Tibial nerve (tissue), 4 donors: ENCODE results near the gene RALA.

Experiments used
- EP300 ChIP-seq, 2 donors: sonication (generic); formaldehyde crosslinking; IDR thresholded peaks; one replicate each; pipeline ENCODE4 v1.6.1; 2017; ENCODE audit warnings: antibody characterized with exemption in 2 of 2, mild to moderate bottlenecking in 1 of 2
- POLR2A ChIP-seq, 2 donors: fragments of 450-650 bp; IDR thresholded peaks; one replicate each; pipeline ENCODE4 v1.6.1; 2017; ENCODE audit warnings: antibody characterized with exemption in 2 of 2, mild to moderate bottlenecking in 2 of 2, moderate library complexity in 2 of 2
- TF ChIP-seq, protein P1 (sequence below), 5 experiments: fragments of 200-600 bp in 3 of 5; fragments of 450-650 bp in 2 of 5; sonication (generic) in 3 of 5; IDR thresholded peaks; one replicate each; pipeline ENCODE4 v1.5.1; 2016 to 2019; ENCODE audit warnings: antibody characterized with exemption in 5 of 5, mild to moderate bottlenecking in 3 of 5, moderate library complexity in 2 of 5

DNA sequence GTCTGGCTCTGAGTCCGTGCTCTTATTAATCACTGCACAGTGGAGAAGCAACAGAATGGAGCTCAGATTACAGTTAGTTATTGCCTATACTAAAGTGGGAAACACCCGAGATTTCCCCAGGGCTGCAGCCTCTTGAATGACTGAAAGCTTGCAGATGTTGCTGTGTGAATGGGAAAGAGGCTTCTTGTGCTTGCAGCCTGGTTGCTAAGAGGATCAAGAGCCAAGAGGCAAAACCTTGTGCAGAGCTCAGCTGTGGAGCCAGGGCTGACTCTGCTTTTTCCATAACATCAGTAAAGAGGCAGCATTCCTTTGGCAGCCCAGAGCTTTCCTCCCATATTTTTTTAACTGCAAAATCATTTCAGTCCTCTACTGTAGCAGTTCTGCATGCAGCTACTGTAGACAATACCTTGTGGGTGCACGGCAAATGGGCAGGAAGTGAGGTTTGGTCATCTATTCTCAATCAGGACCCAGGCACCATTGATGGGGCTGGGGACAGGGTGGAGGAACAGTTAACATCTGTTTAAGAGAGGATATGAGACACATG, 86.5 kb downstream of the RALA start:
- TF ChIP-seq, protein P1, sequence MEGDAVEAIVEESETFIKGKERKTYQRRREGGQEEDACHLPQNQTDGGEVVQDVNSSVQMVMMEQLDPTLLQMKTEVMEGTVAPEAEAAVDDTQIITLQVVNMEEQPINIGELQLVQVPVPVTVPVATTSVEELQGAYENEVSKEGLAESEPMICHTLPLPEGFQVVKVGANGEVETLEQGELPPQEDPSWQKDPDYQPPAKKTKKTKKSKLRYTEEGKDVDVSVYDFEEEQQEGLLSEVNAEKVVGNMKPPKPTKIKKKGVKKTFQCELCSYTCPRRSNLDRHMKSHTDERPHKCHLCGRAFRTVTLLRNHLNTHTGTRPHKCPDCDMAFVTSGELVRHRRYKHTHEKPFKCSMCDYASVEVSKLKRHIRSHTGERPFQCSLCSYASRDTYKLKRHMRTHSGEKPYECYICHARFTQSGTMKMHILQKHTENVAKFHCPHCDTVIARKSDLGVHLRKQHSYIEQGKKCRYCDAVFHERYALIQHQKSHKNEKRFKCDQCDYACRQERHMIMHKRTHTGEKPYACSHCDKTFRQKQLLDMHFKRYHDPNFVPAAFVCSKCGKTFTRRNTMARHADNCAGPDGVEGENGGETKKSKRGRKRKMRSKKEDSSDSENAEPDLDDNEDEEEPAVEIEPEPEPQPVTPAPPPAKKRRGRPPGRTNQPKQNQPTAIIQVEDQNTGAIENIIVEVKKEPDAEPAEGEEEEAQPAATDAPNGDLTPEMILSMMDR (IDR thresholded peaks at IDR 0.05), result no peak
- TF ChIP-seq EP300 (IDR thresholded peaks at IDR 0.05), result no peak
- no peak for TF ChIP-seq POLR2A (IDR thresholded peaks at IDR 0.05)
